Kidney (tissue), 22 donors: ENCODE results near the gene TMEM179. TPM values are rescaled to one million over a fixed set of nuclear protein-coding genes. Genes with fewer than 3 reads are reported as not detected.
"Not testable (repeated sequence)": the region's sequence is repeated elsewhere in the genome, so short reads cannot be mapped to it uniquely, and the experiment has no call there.

Experiments used
- DNase-seq, 5 donors: peaks; one replicate each; pipeline ENCODE4 v3.0.0-alpha.2; 2013 to 2020
- FAIRE-seq: peaks from 2 replicates; lab custom pipeline; 2012; peaks lifted over from hg19 to GRCh38; lab: Jason Lieb, UNC
- H3K27ac ChIP-seq, 2 donors: one replicate each; pipeline ENCODE4 v1.7.0; 2013; ENCODE audit warnings: low read depth in 2 of 2, low read length in 2 of 2, inconsistent platforms in 1 of 2
- H3K27me3 ChIP-seq: one replicate; pipeline ENCODE4 v1.7.1; 2013; ENCODE audit warnings: low read length, inconsistent platforms; ENCODE audit not compliant: control insufficient read depth, insufficient read depth
- H3K36me3 ChIP-seq, 3 donors: one replicate each; pipeline versions ENCODE4 v1.7.0 to v1.7.1; 2013; ENCODE audit warnings: low read length in 3 of 3, control low read depth in 1 of 3, inconsistent platforms in 1 of 3; ENCODE audit not compliant: insufficient read depth in 3 of 3, control insufficient read depth in 2 of 3
- H3K4me1 ChIP-seq, 3 donors: one replicate each; pipeline versions ENCODE4 v1.7.0 to v1.7.1; 2013; ENCODE audit warnings: low read length in 3 of 3, inconsistent platforms in 1 of 3, low read depth in 1 of 3; ENCODE audit not compliant: control insufficient read depth in 2 of 3, insufficient read depth in 2 of 3
- H3K4me3 ChIP-seq, 3 donors: one replicate each; pipeline versions ENCODE4 v1.7.0 to v1.8.1; 2013; ENCODE audit warnings: low read length in 3 of 3, control low read depth in 1 of 3, inconsistent platforms in 1 of 3
- H3K9ac ChIP-seq, 3 donors: one replicate each; pipeline versions ENCODE4 v1.7.0 to v1.7.1; 2013; ENCODE audit warnings: low read length in 3 of 3, control low read depth in 1 of 3, inconsistent platforms in 1 of 3
- H3K9me3 ChIP-seq, 3 donors: one replicate each; pipeline versions ENCODE4 v1.7.0 to v1.7.1; 2013; ENCODE audit warnings: low read length in 3 of 3, control low read depth in 1 of 3, inconsistent platforms in 1 of 3; ENCODE audit not compliant: control insufficient read depth in 2 of 3, insufficient read depth in 1 of 3
- intact Hi-C: fragments of 100-400 bp; cut with DNase I; formaldehyde crosslinking; loops from one replicate; pipeline ENCODE4 v1.11.1; 2022
- long read RNA-seq, 10 donors: library from polyadenylated mRNA in 1 of 10; unstranded in 1 of 10; transcript quantifications; one replicate each; pipeline ENCODE4 v2.0.0 and lab custom pipeline, GENCODE V29; 2021 to 2026
- polyA plus RNA-seq: library from polyadenylated mRNA; stranded (reverse); fragments of 350-450 nt; fragmentation: Illumina TruSeq; extraction: RNeasy Lipid Tissue Mini Kit (QIAGEN cat#74804); gene quantifications from one replicate; pipeline ENCODE4 v1.2.3, GENCODE V29; 2014; ENCODE audit warnings: low read depth, low replicate concordance; ENCODE audit not compliant: insufficient read depth
- total RNA-seq: library from RNA; stranded (reverse); fragmentation: NEBNext Ultra II Directional; extraction: Animal tissue kit (Norgen Biotek cat#: 25700); gene quantifications from one replicate; pipeline ENCODE4 v1.2.1, GENCODE V29; 2021
- TF ChIP-seq, protein P1 (sequence below): IDR thresholded peaks from 3 replicates; pipeline ENCODE4 v1.5.1; 2012; ENCODE audit warnings: mild to moderate bottlenecking, moderate library complexity, borderline replicate concordance; ENCODE audit not compliant: insufficient read depth; ENCODE audit errors: extremely low read depth
- donor health status: control.
- donor health status: control.
- donor health status: control.
- donor health status: control.
- donor health status: control.
- donor health status: DM: yes; HTN: yes; CAD: no.
- donor health status: Normal renal cell carcinoma (clear cell type).

Gene TMEM179
- total RNA-seq (0.50 TPM), polyA plus RNA-seq (0.67 TPM)
- long read RNA-seq, donor 1, partial matches to known transcripts: 0 of 1 reads
- long read RNA-seq, donor 1, other reads (novel, unspliced or antisense): 0 of 1 reads
- long read RNA-seq, donor 2, partial matches to known transcripts: 261 of 261 reads
- long read RNA-seq, donor 2, other reads (novel, unspliced or antisense): 0 of 261 reads
- long read RNA-seq, donor 3: 0 reads
- long read RNA-seq, donor 4: 0 reads
- long read RNA-seq, donor 5: 0 reads
- long read RNA-seq, donor 6, partial matches to known transcripts: 0 of 1 reads
- long read RNA-seq, donor 6, other reads (novel, unspliced or antisense): 0 of 1 reads
- long read RNA-seq, donor 7: 0 reads
- long read RNA-seq, donor 8, partial matches to known transcripts: 0 of 2 reads
- long read RNA-seq, donor 8, other reads (novel, unspliced or antisense): 0 of 2 reads
- long read RNA-seq, donor 9: 0 reads
- long read RNA-seq, donor 10: 0 reads

- DNase-seq (peak in 4 of 5 donors; percentile 71 to 87 (median 77)), FAIRE-seq (no peak)
- peaks cover 5% of the 10 kb centered on the region for H3K27me3 ChIP-seq
- TF ChIP-seq, protein P1, sequence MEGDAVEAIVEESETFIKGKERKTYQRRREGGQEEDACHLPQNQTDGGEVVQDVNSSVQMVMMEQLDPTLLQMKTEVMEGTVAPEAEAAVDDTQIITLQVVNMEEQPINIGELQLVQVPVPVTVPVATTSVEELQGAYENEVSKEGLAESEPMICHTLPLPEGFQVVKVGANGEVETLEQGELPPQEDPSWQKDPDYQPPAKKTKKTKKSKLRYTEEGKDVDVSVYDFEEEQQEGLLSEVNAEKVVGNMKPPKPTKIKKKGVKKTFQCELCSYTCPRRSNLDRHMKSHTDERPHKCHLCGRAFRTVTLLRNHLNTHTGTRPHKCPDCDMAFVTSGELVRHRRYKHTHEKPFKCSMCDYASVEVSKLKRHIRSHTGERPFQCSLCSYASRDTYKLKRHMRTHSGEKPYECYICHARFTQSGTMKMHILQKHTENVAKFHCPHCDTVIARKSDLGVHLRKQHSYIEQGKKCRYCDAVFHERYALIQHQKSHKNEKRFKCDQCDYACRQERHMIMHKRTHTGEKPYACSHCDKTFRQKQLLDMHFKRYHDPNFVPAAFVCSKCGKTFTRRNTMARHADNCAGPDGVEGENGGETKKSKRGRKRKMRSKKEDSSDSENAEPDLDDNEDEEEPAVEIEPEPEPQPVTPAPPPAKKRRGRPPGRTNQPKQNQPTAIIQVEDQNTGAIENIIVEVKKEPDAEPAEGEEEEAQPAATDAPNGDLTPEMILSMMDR: no peak
- H3K4me3 ChIP-seq: no peak within 1 kb of the TSS
- H3K36me3 ChIP-seq: no peaks in the 10 kb centered on the region
- H3K4me1 ChIP-seq: no peaks in the 10 kb centered on the region
- no peak within 1 kb of the TSS for H3K27ac ChIP-seq
- intact Hi-C loops: no loop called here
- no peaks in the 10 kb centered on the region for H3K9me3 ChIP-seq
- H3K9ac ChIP-seq: no peak within 1 kb of the TSS
These were observed at the start of gene TMEM179 for GRCh38 chr14:104604458-104605449. TMEM179 (minus strand) TSS chr14:104604772; CDS start chr14:104604741, 31 bp downstream.

DNA sequence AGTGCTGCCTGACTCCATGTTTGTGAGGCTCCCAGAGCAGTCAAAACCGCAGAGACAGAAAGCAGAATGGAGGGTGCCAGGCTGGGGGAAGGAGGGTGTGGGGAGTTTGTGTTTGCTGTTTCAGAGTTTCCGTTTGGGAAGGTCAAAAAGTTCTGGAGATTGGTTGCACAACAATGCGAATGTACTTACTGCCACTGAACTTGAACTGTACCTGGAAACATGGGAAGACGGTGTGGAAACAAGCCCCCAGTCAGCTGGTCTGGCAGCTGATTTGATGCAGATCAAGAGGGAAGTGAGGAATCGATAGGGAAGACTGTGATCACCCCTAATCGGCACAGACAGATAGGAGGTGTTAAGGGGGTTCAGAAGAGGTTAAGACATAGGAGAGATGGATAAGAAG lies 49.5 kb upstream of the TMEM179 start:
- Histone ChIP-seq H3K36me3 (no peaks in the 10 kb centered on the region), H3K9me3 (no peaks in the 10 kb centered on the region), H3K9ac (no peak overlapping the region), H3K27me3 (no peaks in the 10 kb centered on the region), H3K4me1 (peaks cover 0 to 3% (median 0%) of the 10 kb centered on the region in 3 donors), H3K4me3 (no peak overlapping the region), H3K27ac (no peak overlapping the region)
- intact Hi-C loops: loop anchor here (5.0 kb wide), 1 partner anchor 48 kb away; no protein-coding TSS in a partner anchor
- TF ChIP-seq, protein P1: no peak
- DNase-seq (peak in 1 of 5 donors; percentile 9), FAIRE-seq (no peak)

- DNase-seq: peak in 1 of 5 donors; percentile 21
- intact Hi-C loops: loop anchor here (5.0 kb wide), 1 partner anchor 49 kb away; no protein-coding TSS in a partner anchor
- H3K9ac ChIP-seq, H3K27ac ChIP-seq, H3K4me3 ChIP-seq, H3K36me3 ChIP-seq, H3K9me3 ChIP-seq, FAIRE-seq, H3K4me1 ChIP-seq, H3K27me3 ChIP-seq: not testable (repeated sequence)
These were observed 48.8 kb upstream of the TMEM179 start for GRCh38 chr14:104653130-104653920.
